Renal cortical epithelial cell (primary cell): Measurements from ENCODE around the gene CDKN1C. TPM values are rescaled to one million over a fixed set of nuclear protein-coding genes. Genes with fewer than 3 reads are reported as not detected.

ENCODE experiments used
- total RNA-seq: library from RNA; depleted of rRNA; stranded (reverse); fragments of >200 nt; gene quantifications from 2 replicates; pipeline ENCODE4 v1.2.3, GENCODE V29; 2014

The CDKN1C gene
- total RNA-seq, 1 donor from 2014 or later, result 25.3 TPM

Other genes starting within 250 kb of the CDKN1C start
- 0.35 and 4.8 TPM in 2 replicates for gene KCNQ1OT1, start 185.8 kb downstream of the CDKN1C start, total RNA-seq
- gene PHLDA2, start 43.6 kb upstream of the CDKN1C start, total RNA-seq, result 2.0 and 4.9 TPM in 2 replicates
- gene NAP1L4, start 106.6 kb upstream of the CDKN1C start, total RNA-seq, result 144 and 273 TPM in 2 replicates
- gene CARS1, start 171.6 kb upstream of the CDKN1C start, total RNA-seq, result 52.4 and 63.7 TPM in 2 replicates